Mucosa of stomach (tissue), 1 donor: ENCODE measurements around the gene ANGPTL7.

Experiments
- H3K27me3 ChIP-seq: one replicate; pipeline ENCODE4 v1.7.0; 2013; ENCODE audit warnings: mild to moderate bottlenecking, low read length; ENCODE audit not compliant: control insufficient read depth, insufficient read depth
- H3K36me3 ChIP-seq: one replicate; pipeline ENCODE4 v1.7.0; 2013; ENCODE audit warnings: low read length; ENCODE audit not compliant: control insufficient read depth, insufficient read depth
- H3K4me1 ChIP-seq: one replicate; pipeline ENCODE4 v1.7.0; 2013; ENCODE audit warnings: mild to moderate bottlenecking, low read length; ENCODE audit not compliant: control insufficient read depth, insufficient read depth
- H3K4me3 ChIP-seq: one replicate; pipeline ENCODE4 v1.7.0; 2013; ENCODE audit warnings: low read length
- H3K9ac ChIP-seq: one replicate; pipeline ENCODE4 v1.7.0; 2013; ENCODE audit warnings: mild to moderate bottlenecking, low read length, moderate library complexity
- H3K9me3 ChIP-seq: one replicate; pipeline ENCODE4 v1.7.0; 2013; ENCODE audit warnings: mild to moderate bottlenecking, low read length, moderate library complexity; ENCODE audit not compliant: control insufficient read depth
- donor health status: Pancreatic carcinoma.

Gene ANGPTL7

DNA sequence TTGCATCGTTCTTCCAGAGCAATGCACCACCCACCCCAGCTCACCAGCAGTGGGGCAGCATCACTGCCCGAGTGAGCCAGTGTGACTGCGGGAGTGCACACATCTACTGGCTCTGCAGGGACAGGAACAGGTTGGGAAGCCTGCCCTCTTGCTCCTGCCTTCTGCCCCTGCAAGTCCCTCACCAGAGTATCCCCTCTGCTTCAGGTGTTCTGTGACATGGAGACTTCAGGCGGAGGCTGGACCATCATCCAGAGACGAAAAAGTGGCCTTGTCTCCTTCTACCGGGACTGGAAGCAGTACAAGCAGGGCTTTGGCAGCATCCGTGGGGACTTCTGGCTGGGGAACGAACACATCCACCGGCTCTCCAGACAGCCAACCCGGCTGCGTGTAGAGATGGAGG is 4.2 kb downstream of the ANGPTL7 start:
- Histone ChIP-seq H3K9me3 (no peaks in the 10 kb centered on the region), H3K36me3 (no peaks in the 10 kb centered on the region), H3K4me1 (peaks cover 4% of the 10 kb centered on the region), H3K9ac (no peak overlapping the region), H3K27me3 (no peaks in the 10 kb centered on the region), H3K4me3 (no peak overlapping the region)

DNA sequence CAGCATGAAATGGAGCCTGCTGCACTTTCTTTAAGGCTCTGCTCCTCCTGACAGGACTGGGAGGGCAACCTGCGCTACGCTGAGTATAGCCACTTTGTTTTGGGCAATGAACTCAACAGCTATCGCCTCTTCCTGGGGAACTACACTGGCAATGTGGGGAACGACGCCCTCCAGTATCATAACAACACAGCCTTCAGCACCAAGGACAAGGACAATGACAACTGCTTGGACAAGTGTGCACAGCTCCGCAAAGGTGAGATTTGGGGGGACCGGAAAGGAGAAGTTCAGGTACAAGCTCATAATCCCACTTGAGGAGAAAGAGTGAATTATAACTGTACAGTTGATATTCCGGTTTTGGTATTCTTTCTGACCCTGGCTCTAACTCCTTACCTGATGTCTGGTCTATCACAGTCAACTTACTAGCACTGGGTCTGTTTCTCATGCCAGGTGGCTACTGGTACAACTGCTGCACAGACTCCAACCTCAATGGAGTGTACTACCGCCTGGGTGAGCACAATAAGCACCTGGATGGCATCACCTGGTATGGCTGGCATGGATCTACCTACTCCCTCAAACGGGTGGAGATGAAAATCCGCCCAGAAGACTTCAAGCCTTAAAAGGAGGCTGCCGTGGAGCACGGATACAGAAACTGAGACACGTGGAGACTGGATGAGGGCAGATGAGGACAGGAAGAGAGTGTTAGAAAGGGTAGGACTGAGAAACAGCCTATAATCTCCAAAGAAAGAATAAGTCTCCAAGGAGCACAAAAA is 5.4 kb downstream of the ANGPTL7 start:
- H3K9ac ChIP-seq: no peak overlapping the region
- H3K27me3 ChIP-seq: no peaks in the 10 kb centered on the region
- H3K36me3 ChIP-seq: no peaks in the 10 kb centered on the region
- H3K4me1 ChIP-seq: no peaks in the 10 kb centered on the region
- H3K4me3 ChIP-seq: no peak overlapping the region
- no peaks in the 10 kb centered on the region for H3K9me3 ChIP-seq

- Histone ChIP-seq H3K4me3 (no peak overlapping the region), H3K27me3 (no peaks in the 10 kb centered on the region), H3K4me1 (no peaks in the 10 kb centered on the region), H3K9ac (no peak overlapping the region), H3K36me3 (no peaks in the 10 kb centered on the region), H3K9me3 (no peaks in the 10 kb centered on the region)
Measured at GRCh38 chr1:11196945-11197344, 7.8 kb downstream of the ANGPTL7 start.

DNA sequence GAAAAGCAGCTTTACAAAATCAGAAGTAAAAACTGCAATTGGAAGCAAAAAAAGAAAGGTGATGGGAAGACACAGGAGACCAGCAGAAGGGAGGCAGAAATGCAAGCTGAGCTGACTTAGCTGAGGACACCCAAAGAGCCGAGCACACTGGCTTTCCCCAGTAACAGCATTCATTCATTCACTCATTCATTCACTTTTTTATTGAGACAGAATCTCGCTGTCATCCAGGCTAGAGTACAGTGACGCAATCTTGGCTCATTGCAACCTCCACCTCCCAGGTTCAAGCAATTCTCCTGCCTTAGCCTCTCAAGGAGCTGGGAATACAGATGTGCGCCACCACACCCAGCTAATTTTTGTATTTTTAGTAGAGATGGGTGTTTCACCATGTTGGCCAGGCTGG is 8.2 kb downstream of the ANGPTL7 start:
- Histone ChIP-seq H3K27me3 (no peaks in the 10 kb centered on the region), H3K36me3 (no peaks in the 10 kb centered on the region), H3K4me1 (no peaks in the 10 kb centered on the region), H3K9me3 (no peaks in the 10 kb centered on the region), H3K9ac (no peak overlapping the region), H3K4me3 (no peak overlapping the region)

DNA sequence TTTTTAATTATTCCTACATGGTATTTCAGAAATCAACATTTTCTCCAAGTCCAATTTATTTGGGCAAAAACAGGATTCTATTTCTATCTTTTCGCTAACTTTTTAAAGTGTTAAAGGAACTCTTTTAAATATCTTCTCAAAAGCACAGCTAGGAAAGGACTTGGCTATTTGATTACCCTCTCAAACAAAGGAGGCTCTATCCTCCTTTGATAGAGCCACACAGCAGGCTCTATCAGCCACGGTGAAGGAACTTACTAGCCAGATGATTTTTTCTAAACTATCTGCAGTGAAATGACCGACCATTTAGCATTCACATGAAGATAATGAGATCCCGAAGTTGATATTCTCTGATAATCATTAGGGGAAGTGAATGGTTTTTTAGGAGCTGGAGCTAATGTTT is 9.1 kb downstream of the ANGPTL7 start:
- Histone ChIP-seq H3K36me3 (no peaks in the 10 kb centered on the region), H3K4me1 (no peaks in the 10 kb centered on the region), H3K9me3 (no peaks in the 10 kb centered on the region), H3K9ac (no peak overlapping the region), H3K27me3 (no peaks in the 10 kb centered on the region), H3K4me3 (no peak overlapping the region)

DNA sequence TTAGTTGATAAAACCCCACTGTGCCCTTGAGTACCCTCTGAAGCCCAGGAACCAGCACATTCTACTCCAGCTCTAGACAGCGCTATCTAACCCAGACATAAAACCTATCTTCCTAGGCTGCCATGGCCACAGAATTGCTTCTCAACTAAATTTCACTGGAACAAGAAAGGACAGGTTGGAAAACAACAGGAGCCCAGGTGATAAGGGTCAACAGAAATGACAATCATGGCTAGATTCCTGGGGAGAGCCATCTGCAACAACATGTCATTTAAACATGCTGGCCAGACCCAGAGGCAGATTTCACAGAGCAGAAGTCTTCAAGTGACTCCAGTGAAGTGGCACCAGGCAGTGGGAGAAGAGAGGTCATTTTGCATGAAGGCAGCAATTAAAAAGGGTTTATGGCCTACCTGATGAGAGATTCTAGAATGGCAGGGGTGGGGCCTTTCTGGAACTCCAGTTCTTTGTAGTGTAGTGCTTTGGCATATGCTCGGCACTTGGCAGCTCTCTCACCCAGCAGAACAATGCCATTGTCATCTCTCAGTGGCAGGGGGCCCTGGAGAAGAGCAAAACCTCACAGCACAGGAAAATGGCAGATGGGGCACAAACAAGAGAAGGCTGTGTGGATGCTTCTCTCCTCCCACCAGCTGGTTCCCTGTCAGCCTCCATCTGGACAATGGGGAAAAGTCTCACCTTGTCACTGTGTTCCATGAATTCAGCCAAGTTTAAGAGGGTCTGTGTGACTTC is 9.9 kb downstream of the ANGPTL7 start:
- Histone ChIP-seq H3K9ac (no peak overlapping the region), H3K4me1 (no peaks in the 10 kb centered on the region), H3K4me3 (no peak overlapping the region), H3K36me3 (no peaks in the 10 kb centered on the region), H3K9me3 (no peaks in the 10 kb centered on the region), H3K27me3 (no peaks in the 10 kb centered on the region)

GRCh38 chr1:11204396-11205190 is 15.4 kb downstream of the ANGPTL7 start:
- Histone ChIP-seq H3K9me3 (no peaks in the 10 kb centered on the region), H3K4me3 (no peak overlapping the region), H3K36me3 (no peaks in the 10 kb centered on the region)

GRCh38 chr1:11207898-11208611 is 18.9 kb downstream of the ANGPTL7 start:
- Histone ChIP-seq H3K9me3 (no peaks in the 10 kb centered on the region), H3K4me1 (no peaks in the 10 kb centered on the region), H3K27me3 (no peaks in the 10 kb centered on the region), H3K4me3 (no peak overlapping the region), H3K36me3 (no peaks in the 10 kb centered on the region), H3K9ac (no peak overlapping the region)

More at GRCh38 chr1:11204396-11205190, 15.4 kb downstream of the ANGPTL7 start:
- no peaks in the 10 kb centered on the region for H3K27me3 ChIP-seq
- no peak overlapping the region for H3K9ac ChIP-seq
- no peaks in the 10 kb centered on the region for H3K4me1 ChIP-seq

- Histone ChIP-seq H3K4me1 (no peaks in the 10 kb centered on the region), H3K4me3 (no peak overlapping the region), H3K36me3 (no peaks in the 10 kb centered on the region), H3K27me3 (no peaks in the 10 kb centered on the region), H3K9me3 (no peaks in the 10 kb centered on the region), H3K9ac (no peak overlapping the region)
Measured at GRCh38 chr1:11211461-11211860, 22.3 kb downstream of the ANGPTL7 start.

DNA sequence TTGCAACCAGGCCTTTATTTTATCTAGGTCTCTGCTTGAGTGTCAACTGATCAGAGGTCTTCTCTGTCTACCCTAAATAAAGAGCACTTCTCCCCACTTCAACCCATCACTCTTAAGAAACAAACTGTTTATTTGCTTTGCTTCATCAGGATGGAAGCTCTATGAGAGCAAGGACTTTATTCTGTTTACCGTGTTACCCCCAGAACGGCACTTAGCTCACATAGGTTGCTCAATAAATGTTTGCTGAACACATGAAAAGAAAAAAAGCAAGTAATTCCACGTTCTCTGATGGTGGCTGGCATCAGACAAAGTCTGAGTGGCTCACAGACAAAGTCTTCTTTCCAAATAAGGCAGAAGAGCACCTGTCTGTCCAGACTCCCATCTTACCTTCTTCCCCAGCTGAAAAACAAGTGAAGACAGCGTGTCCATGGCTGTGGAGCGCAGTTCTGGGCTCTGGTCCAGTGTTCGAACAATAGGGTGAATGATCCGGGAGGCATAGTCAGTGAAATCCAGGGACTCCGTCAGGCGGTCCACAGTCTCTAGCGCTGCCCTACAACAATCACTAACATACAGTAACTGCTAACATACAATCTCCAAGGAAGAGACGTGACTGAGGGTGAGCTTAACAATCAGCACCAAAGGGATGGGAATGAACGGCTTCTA is 22.9 kb downstream of the ANGPTL7 start:
- Histone ChIP-seq H3K9ac (no peak overlapping the region), H3K27me3 (no peaks in the 10 kb centered on the region), H3K9me3 (no peaks in the 10 kb centered on the region), H3K36me3 (no peaks in the 10 kb centered on the region), H3K4me1 (no peaks in the 10 kb centered on the region), H3K4me3 (no peak overlapping the region)

DNA sequence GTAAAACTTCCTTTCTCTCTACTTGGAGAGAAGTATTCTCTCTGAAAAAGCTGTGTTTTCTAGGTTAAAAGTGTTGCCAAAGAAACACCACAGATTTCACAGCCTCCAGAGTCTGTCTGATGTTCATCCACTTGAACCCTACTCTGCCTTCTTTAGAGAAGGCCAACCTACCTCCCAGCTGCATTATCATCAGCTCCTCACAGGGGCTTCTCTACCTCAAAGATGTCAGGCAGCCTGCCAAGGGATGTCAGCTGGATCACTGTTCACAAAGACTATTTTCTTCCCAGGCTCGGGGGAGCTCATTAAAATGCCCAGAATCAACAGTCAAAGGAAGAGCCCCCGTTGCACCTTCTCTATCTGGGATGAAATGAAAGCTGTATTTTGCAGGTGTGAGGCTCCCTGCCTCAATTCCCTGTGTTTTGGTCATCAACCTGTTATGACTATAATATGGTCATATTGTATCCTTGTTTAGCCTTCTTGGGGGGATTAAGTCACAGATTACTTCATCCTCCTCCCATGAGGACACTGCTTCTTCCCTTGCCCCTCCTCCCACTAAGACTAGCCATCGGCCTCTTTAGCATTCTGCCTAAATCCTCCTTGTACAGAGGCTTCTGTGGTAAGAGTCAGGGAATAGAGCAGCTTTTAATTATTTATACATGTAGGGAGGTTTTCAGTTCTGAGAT is 25.7 kb downstream of the ANGPTL7 start:
- H3K4me3 ChIP-seq: no peak overlapping the region
- H3K9me3 ChIP-seq: no peaks in the 10 kb centered on the region
- no peaks in the 10 kb centered on the region for H3K4me1 ChIP-seq
- no peaks in the 10 kb centered on the region for H3K27me3 ChIP-seq
- no peak overlapping the region for H3K9ac ChIP-seq
- H3K36me3 ChIP-seq: no peaks in the 10 kb centered on the region
